Activated naive CD8-positive, alpha-beta T cell treated with anti-CD3 and anti-CD28 coated beads for 36 hours (primary cell): ENCODE measurements around the gene NR2E1. TPM values are rescaled to one million over a fixed set of nuclear protein-coding genes. Genes with fewer than 3 reads are reported as not detected.

Experiments
- DNase-seq: peaks from one replicate; pipeline ENCODE4 v3.0.0; 2021
- H3K27ac Mint-ChIP-seq: one replicate; pipeline ENCODE4 v1.8.0; 2022; ENCODE audit warnings: mild to moderate bottlenecking, moderate library complexity, mixed read lengths
- H3K27me3 Mint-ChIP-seq: one replicate; pipeline ENCODE4 v1.8.0; 2022; ENCODE audit warnings: mild to moderate bottlenecking, mixed read lengths
- H3K36me3 Mint-ChIP-seq: one replicate; pipeline ENCODE4 v1.8.0; 2021; ENCODE audit warnings: mild to moderate bottlenecking, mixed read lengths
- H3K4me1 Mint-ChIP-seq: one replicate; pipeline ENCODE4 v1.8.0; 2021; ENCODE audit warnings: mixed read lengths
- H3K4me3 Mint-ChIP-seq: one replicate; pipeline ENCODE4 v1.8.0; 2022; ENCODE audit warnings: mild to moderate bottlenecking, moderate library complexity, mixed read lengths
- H3K9me3 Mint-ChIP-seq: one replicate; pipeline ENCODE4 v1.8.0; 2022; ENCODE audit warnings: mixed read lengths
- total RNA-seq, 2 experiments: library from RNA; stranded (reverse); gene quantifications; one replicate each; pipeline ENCODE4 v1.2.3, GENCODE V29; 2021

NR2E1 gene
- total RNA-seq, 2 experiments from 2014 or later = not detected

- no peak for DNase-seq
- H3K36me3 Mint-ChIP-seq = no peaks in the 10 kb centered on the region
- H3K4me3 Mint-ChIP-seq = peak overlapping the region; percentile 40
- peaks cover 98% of the 10 kb centered on the region for H3K27me3 Mint-ChIP-seq
- peaks cover 11% of the 10 kb centered on the region for H3K4me1 Mint-ChIP-seq
- no peaks in the 10 kb centered on the region for H3K9me3 Mint-ChIP-seq
- H3K27ac Mint-ChIP-seq = no peak overlapping the region
Measured at GRCh38 chr6:108175176-108175591, 9.4 kb downstream of the NR2E1 start.

DNA sequence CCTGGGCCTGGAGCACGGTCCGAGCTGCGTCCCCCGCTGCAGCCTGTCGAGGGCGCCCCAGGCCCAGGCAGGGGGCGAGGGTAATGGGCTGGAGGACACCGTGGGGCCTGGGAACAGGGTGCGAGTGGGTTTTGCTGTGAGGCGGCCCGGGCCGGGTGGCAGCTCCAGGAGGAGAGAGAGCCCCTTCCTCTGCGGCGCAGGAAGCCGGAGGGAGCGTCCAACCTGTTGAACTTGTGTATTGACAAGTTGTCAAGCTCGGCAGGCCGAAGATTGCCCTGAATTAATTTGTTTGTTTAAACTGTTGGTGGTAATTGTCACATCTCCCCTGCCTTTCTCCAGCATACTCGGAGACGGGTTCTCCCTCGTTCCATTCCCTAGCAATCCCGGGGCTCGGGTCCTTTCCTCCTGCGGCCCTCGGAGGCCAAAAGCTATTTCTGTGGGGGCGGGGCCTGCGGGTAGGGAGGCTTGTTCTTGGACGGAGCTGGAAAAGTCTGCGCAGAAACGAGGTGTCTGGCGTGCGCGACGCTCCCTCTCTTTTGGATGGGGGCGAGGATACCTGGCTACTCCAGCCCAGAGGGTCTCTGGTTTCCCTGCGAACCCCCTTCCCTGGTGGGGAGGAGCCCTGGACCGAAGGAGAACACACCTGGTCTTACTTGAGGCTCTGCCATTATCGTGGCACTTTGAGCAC, 9.9 kb downstream of the NR2E1 start:
- H3K4me3 Mint-ChIP-seq = peak overlapping the region; percentile 40
- H3K9me3 Mint-ChIP-seq = no peaks in the 10 kb centered on the region
- no peak overlapping the region for H3K27ac Mint-ChIP-seq
- no peaks in the 10 kb centered on the region for H3K36me3 Mint-ChIP-seq
- H3K4me1 Mint-ChIP-seq = peaks cover 11% of the 10 kb centered on the region
- H3K27me3 Mint-ChIP-seq = peaks cover 98% of the 10 kb centered on the region
- no peak for DNase-seq

- Mint-ChIP-seq H3K4me3 (peak overlapping the region; percentile 47), H3K9me3 (no peaks in the 10 kb centered on the region), H3K27me3 (peaks cover 96% of the 10 kb centered on the region), H3K4me1 (peaks cover 8% of the 10 kb centered on the region), H3K36me3 (no peaks in the 10 kb centered on the region), H3K27ac (no peak overlapping the region)
- DNase-seq = no peak
Measured at GRCh38 chr6:108176281-108177089, 10.7 kb downstream of the NR2E1 start.

- Mint-ChIP-seq H3K27ac (no peak overlapping the region), H3K36me3 (no peaks in the 10 kb centered on the region), H3K27me3 (peaks cover 73% of the 10 kb centered on the region), H3K9me3 (no peaks in the 10 kb centered on the region), H3K4me3 (no peak overlapping the region), H3K4me1 (peaks cover 8% of the 10 kb centered on the region)
- no peak for DNase-seq
Measured at GRCh38 chr6:108179741-108180140, 13.9 kb downstream of the NR2E1 start.

DNA sequence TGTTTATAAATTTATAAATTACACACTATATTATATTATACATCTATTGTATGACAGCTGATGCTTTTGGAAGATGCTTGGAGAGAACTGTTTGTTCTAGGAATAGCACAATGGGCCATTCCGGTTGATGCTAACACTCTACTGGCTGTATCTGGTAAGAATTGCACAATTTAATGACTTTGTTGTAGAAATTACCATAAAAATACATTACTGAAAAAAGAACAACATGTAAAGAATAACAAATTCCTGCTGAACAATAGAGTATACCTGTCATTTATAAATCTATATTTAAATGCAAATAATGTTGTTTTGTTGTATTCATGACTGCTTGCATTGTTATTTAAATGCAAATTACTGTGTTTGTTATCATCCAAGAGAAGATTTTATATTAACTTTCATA, 14.4 kb downstream of the NR2E1 start:
- no peaks in the 10 kb centered on the region for H3K9me3 Mint-ChIP-seq
- H3K4me3 Mint-ChIP-seq = no peak overlapping the region
- peaks cover 68% of the 10 kb centered on the region for H3K27me3 Mint-ChIP-seq
- no peak for DNase-seq
- H3K36me3 Mint-ChIP-seq = no peaks in the 10 kb centered on the region
- no peak overlapping the region for H3K27ac Mint-ChIP-seq
- peaks cover 8% of the 10 kb centered on the region for H3K4me1 Mint-ChIP-seq

GRCh38 chr6:108180776-108181175, 15.0 kb downstream of the NR2E1 start:
- Mint-ChIP-seq H3K4me1 (peaks cover 5% of the 10 kb centered on the region), H3K4me3 (no peak overlapping the region), H3K9me3 (no peaks in the 10 kb centered on the region), H3K27me3 (peaks cover 64% of the 10 kb centered on the region), H3K27ac (no peak overlapping the region), H3K36me3 (no peaks in the 10 kb centered on the region)
- DNase-seq = no peak

GRCh38 chr6:108186226-108186625, 20.4 kb downstream of the NR2E1 start:
- H3K4me3 Mint-ChIP-seq = no peak overlapping the region
- no peaks in the 10 kb centered on the region for H3K36me3 Mint-ChIP-seq
- H3K27ac Mint-ChIP-seq = no peak overlapping the region
- H3K9me3 Mint-ChIP-seq = no peaks in the 10 kb centered on the region
- no peaks in the 10 kb centered on the region for H3K4me1 Mint-ChIP-seq
- DNase-seq = no peak
- peaks cover 26% of the 10 kb centered on the region for H3K27me3 Mint-ChIP-seq

GRCh38 chr6:108187519-108187918, 21.7 kb downstream of the NR2E1 start:
- Mint-ChIP-seq H3K4me1 (no peaks in the 10 kb centered on the region), H3K9me3 (no peaks in the 10 kb centered on the region), H3K36me3 (no peaks in the 10 kb centered on the region), H3K27me3 (peaks cover 19% of the 10 kb centered on the region), H3K4me3 (no peak overlapping the region), H3K27ac (no peak overlapping the region)
- DNase-seq = no peak

DNA sequence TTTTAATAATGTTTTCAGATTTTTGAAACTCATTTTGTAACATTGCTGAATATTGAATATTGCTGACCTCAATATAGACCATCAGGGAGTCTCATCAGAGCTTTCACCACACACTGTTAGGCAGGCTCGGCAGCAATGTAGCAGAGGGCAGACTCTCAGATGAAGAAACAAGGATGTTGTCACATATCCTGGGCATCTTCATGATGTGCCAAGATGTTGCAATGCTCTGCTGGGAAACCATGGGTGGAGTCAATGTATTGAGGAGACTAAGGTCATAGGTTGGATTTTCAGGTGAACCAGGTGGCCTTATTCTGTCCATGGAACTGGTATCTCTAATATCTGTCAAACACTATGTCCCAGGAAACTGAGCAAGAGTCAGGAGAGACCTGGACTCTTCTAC, 27.3 kb downstream of the NR2E1 start:
- Mint-ChIP-seq H3K27ac (no peak overlapping the region), H3K4me3 (no peak overlapping the region), H3K36me3 (no peaks in the 10 kb centered on the region), H3K27me3 (peaks cover 18% of the 10 kb centered on the region), H3K9me3 (no peaks in the 10 kb centered on the region), H3K4me1 (no peaks in the 10 kb centered on the region)
- DNase-seq = no peak

- DNase-seq = no peak
- Mint-ChIP-seq H3K27ac (no peak overlapping the region), H3K4me1 (no peaks in the 10 kb centered on the region), H3K36me3 (no peaks in the 10 kb centered on the region), H3K4me3 (no peak overlapping the region), H3K9me3 (no peaks in the 10 kb centered on the region), H3K27me3 (peaks cover 17% of the 10 kb centered on the region)
Measured at GRCh38 chr6:108193835-108194234, 28.0 kb downstream of the NR2E1 start.

GRCh38 chr6:108194503-108194902, 28.7 kb downstream of the NR2E1 start:
- no peak overlapping the region for H3K27ac Mint-ChIP-seq
- H3K9me3 Mint-ChIP-seq = no peaks in the 10 kb centered on the region
- H3K4me1 Mint-ChIP-seq = no peaks in the 10 kb centered on the region
- H3K27me3 Mint-ChIP-seq = peaks cover 17% of the 10 kb centered on the region
- no peaks in the 10 kb centered on the region for H3K36me3 Mint-ChIP-seq
- H3K4me3 Mint-ChIP-seq = no peak overlapping the region
- no peak for DNase-seq

DNA sequence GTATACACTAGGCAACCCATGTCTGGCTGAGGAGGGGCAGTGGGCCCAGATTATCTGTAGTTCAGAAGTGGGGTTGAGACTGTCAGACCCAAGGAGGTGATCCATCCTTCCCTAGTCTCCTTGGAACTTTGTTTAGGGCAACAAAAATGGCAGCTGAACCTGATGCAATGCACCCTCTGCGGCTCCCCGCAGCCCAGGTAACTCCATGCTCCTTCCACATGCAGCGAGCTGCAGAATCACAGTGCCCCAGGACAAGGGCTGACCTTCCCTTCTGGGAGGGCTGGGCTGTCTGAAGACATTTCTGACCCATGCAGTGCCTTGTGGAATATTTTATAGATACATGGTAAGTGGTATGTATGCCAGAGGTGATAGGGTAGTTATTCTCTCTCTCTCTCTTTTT, 29.4 kb downstream of the NR2E1 start:
- Mint-ChIP-seq H3K27ac (no peak overlapping the region), H3K4me3 (no peak overlapping the region), H3K27me3 (peaks cover 17% of the 10 kb centered on the region), H3K36me3 (no peaks in the 10 kb centered on the region), H3K4me1 (no peaks in the 10 kb centered on the region), H3K9me3 (no peaks in the 10 kb centered on the region)
- no peak for DNase-seq

GRCh38 chr6:108198761-108199498, 33.1 kb downstream of the NR2E1 start:
- H3K9me3 Mint-ChIP-seq = no peaks in the 10 kb centered on the region
- peaks cover 9% of the 10 kb centered on the region for H3K27me3 Mint-ChIP-seq
- DNase-seq = no peak
- no peak overlapping the region for H3K27ac Mint-ChIP-seq
- H3K4me3 Mint-ChIP-seq = no peak overlapping the region
- H3K4me1 Mint-ChIP-seq = peaks cover 5% of the 10 kb centered on the region
- peaks cover 6% of the 10 kb centered on the region for H3K36me3 Mint-ChIP-seq

DNA sequence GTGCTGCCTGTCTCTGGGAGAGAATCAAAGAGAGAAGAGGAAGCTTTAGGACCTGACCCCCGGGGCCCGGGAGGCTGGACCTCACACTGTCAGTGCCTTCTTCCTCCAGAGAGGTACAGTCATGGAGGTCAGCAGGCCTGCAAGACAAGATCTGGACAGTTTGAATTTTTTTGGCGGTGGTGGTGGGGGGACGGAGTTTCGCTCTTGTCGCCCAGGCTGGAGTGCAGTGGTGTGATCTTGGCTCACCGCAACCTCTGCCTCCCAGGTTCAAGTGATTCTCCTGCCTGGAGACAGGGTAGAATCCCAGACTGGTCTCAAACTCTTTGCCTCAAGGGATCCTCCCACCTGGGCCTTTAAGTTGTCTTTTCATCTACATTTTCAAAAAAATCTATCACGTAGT, 34.4 kb downstream of the NR2E1 start:
- Mint-ChIP-seq H3K27ac (no peak overlapping the region), H3K4me3 (no peak overlapping the region), H3K4me1 (peaks cover 5% of the 10 kb centered on the region), H3K36me3 (peaks cover 6% of the 10 kb centered on the region), H3K9me3 (no peaks in the 10 kb centered on the region), H3K27me3 (no peaks in the 10 kb centered on the region)
- no peak for DNase-seq

DNA sequence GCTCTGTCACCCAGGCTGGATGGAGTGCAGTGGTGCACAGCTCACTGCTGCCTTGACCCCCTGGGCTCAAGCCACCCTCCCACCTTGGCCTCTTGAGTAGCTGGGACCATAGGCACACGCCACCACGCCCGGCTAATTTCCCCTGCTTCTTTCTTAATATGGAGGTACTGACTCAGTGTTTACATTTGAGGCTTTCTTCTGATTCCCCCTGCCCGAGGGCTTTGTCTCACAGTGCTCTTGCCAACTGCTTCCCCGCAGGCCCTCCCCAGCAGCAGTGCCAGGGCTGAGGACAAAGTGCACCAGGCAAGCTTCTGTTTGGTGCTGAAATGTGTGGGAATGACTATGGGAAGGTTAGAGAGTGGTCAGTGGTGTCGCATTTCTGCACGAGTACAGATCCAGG, 34.8 kb downstream of the NR2E1 start:
- peaks cover 11% of the 10 kb centered on the region for H3K36me3 Mint-ChIP-seq
- DNase-seq = no peak
- H3K27me3 Mint-ChIP-seq = no peaks in the 10 kb centered on the region
- H3K27ac Mint-ChIP-seq = no peak overlapping the region
- H3K4me1 Mint-ChIP-seq = peaks cover 9% of the 10 kb centered on the region
- H3K4me3 Mint-ChIP-seq = no peak overlapping the region
- no peaks in the 10 kb centered on the region for H3K9me3 Mint-ChIP-seq
